ENCODE measurements around the gene SHF.

Gene SHF

DNA sequence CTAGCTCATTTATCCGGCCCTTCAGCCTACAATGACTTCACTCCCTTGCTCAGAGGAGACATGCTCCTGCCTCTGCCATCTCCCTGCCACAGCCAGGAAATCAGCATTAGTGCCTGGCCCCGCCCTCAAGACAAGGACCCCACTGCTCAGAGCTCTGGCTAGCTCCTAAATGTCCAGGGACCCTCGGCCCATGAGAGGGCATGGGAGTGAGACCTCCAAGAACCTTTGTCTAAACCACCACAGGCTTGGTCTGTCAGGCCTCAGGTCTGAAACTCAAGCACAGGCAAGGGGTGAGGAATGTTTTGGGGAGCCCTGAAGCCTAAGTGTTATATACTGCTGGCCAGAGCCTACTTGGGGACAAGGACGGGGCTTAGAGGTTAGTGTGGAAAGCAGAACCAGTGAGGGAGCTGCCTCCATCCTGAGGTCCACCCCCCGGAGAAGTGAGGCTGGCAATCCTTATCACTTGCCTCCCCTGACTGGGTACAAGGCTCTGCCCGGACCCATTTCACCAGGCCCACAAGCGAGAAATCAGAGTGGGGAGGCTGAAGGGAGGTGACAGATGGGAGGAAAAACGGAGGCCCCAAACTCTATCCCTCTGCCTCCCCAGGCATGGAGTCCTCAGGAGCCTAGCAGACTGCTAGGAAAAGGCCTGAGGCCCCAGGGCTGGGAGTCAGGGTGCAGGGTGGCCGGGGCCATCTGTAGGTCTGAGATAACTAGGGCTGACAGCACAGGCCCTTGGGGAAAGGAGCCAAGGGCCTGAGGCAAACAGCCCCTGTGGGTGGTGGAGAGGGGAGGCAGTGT is 18.8 kb downstream of the SHF start:
- FAIRE-seq, result no peak

DNA sequence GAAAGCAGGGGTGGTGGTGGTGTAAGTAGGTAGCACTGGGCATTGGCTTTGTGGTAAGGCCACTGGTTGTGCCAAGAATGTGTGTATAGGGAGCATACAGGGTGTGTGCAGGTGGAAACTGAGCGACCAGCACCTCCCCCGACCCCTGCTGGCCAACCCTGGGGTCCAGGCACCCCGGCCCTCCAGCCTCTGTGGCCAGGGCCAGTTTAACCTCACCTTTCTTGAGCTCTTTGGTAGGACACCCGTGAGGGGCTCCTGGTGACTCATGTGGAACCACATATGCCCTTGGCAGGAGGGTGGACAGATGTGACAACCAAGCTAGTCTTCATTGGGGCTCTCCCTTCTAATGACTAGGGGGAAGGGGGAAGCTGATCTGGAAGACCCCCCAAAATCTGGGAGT is 19.5 kb downstream of the SHF start:
- no peak for FAIRE-seq

DNA sequence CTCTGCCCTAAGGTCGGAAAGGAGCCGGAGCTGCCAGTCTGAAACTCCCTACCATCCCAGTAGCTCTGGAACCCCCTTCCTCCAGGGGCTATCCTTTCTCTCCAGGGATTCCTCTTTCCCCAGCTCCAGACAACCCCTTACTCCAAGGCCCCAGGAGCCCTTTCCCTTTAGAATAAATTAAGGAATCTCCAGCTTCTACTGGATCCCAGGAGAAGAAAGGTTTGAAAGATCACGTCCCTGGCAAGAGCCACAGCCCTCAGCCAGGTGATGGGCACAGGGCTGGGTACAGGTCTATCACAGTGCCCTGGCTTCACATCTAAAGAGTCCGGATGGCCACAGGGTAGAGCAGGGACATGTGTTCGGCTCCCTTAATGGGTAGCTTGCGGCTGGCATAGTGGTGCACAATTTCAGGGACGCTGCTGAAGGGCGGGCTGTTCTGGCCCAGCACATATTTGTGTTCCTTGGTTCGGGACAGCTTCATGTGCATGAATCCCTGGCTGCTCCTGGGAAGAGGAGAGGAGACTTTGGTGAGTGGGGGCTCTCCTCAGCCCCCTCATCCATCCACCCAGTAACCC is 20.0 kb downstream of the SHF start:
- FAIRE-seq, result no peak

DNA sequence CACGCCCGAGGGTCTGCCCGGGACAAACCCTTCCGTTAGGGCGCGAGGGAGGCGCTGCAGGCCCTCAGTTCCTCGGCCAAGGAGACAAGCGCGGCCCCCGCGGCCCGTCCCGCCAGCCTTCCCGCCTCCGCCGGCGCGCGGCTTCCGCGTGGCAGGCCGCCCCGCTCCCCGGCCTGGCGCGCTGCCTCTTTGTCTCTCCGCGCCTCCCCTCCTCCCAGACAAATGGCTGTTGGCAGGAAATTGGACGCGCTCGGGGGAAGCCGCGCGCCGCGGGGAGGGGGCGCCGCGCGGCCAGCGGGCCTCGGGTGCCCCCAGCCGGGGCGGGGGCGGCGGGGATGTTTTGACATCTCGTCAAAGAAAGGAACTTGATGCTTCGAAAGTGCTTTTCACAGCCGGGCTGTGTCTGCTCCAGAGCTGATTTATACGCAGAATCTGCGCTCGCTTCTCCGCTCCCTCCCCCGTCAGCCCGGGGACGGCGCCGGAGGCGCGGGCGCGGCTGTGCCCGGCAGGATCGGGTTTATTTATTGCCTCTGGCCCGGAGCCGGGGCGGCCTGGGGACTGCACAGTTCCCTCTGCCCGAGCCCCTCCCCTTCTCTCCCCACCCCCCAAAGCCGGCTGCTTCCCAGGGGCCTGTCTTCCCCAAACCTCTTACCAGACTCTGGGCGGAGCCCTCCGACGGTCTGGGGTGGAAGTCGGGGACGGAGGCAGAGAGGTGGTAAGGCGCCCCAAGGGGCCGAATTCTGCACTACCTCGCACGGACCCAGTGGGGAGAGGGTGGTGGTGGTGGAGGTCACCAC is 20.7 kb downstream of the SHF start:
- FAIRE-seq, result no peak

DNA sequence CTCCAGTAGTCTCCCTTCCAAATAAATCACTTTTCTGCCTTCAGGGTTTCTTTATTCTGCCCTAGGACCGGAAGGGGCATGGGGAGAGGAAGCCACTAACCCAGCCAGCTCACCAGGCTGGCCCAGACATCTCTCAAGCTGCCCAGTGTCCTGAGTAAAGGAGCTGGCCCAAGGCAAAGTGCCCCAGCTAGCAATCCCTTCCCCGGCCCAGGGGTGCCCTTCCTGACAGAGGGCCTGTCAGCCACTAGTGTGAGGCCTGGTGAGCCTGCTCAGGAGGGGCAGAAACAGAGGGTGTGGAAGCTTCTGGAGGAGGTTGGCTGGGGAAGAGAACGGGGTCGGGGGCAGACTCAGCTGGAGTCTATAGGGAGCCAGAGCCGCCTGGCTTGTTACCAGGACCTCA is 22.2 kb downstream of the SHF start:
- no peak for FAIRE-seq

DNA sequence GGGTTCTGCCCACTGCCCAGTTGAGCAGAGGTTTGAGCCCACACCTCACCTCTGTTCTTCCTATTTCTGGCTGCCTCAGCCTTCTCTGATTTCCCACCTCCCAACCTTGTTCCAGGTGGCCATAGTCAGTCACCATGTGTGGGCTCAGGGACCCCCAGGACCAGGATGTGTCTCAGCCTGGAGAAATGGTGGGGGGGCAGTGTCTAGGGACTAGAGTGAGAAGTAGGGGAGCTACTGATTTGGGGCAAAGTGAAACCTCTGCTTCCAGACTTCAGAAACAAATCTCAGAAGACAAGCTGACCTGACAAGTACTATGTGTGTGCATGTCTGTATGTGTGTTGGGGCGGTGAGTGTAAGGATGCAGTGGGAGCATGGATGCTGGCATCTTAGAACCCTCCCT is 22.9 kb downstream of the SHF start:
- no peak for FAIRE-seq

DNA sequence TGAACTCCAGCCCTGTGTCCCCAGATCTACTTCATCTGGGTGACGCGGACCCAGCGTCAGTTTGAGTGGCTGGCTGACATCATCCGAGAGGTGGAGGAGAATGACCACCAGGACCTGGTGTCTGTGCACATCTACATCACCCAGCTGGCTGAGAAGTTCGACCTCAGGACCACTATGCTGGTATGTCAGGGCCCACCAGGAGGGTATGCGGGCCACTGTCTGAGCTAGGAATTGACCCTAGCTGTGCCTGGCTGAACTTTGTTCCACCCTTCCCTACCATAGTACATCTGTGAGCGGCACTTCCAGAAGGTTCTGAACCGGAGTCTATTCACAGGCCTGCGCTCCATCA is 24.3 kb downstream of the SHF start:
- no peak for FAIRE-seq

DNA sequence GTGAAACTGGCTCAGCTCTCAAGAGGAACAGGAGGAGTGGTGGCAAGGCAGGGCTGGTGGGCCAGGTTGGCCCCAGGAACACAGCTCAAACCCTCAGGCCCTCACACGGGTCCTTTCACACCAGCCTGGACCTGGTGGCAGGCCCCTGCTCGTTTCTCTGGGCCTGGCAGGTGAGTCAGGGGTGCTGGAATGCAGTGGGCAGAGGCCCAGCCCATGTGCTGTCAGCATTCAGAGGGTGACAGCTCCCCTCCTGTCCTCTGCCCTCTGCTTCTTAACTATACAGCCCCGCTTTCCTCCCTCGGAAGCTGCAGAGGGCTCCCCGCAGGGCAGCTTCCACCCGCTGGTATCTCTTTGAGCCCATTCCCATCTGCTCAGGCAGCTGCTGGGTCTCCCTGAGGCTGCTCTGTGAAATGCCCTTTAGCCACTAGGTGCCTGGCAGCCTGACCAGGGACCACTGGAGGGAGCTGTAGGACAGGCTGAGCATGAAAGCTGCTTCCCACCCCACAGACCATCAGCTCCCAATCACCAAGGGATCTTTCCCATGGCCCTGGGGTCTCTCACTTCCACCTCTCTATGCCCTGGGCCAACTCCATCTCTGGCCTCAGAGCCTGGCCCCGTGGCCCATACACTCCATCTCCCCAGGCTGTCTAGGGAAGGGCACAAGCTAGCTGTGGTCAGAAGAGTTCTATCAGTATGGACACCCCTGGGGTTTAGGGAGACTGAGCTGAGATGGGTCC is 24.8 kb downstream of the SHF start:
- no peak for FAIRE-seq

DNA sequence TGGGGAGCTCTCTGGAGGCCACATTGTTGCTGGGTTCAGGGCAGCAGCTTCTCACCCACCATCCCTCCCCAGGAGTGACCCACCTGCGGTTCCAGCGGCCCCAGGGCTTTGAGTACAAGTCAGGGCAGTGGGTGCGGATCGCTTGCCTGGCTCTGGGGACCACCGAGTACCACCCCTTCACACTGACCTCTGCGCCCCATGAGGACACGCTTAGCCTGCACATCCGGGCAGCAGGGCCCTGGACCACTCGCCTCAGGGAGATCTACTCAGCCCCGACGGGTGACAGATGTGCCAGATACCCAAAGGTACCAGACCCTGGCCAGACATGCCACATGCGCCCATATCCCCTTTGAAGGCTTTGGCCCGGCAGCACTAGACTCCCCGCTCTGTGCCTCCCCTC is 26.1 kb downstream of the SHF start:
- no peak for FAIRE-seq

DNA sequence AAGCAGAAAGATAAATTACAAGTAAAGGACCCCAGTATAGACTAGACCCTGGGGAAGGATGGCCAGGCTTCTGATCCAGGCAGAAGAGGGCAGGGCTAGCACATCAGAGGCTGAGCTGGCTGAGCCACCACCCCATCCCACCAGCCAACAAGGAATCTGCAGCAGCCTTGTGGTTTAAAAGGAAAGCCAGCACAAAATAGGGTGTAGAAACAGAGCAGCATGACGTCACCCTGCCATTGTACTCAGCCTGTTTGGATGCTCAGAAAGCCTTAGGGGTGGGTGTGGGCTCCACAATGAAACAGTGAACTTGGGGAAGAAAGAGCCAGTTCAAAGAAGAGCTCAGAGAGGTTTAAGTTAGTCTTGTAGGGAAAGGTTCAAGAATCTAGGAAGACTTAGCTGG is 29.8 kb downstream of the SHF start:
- FAIRE-seq, result no peak

DNA sequence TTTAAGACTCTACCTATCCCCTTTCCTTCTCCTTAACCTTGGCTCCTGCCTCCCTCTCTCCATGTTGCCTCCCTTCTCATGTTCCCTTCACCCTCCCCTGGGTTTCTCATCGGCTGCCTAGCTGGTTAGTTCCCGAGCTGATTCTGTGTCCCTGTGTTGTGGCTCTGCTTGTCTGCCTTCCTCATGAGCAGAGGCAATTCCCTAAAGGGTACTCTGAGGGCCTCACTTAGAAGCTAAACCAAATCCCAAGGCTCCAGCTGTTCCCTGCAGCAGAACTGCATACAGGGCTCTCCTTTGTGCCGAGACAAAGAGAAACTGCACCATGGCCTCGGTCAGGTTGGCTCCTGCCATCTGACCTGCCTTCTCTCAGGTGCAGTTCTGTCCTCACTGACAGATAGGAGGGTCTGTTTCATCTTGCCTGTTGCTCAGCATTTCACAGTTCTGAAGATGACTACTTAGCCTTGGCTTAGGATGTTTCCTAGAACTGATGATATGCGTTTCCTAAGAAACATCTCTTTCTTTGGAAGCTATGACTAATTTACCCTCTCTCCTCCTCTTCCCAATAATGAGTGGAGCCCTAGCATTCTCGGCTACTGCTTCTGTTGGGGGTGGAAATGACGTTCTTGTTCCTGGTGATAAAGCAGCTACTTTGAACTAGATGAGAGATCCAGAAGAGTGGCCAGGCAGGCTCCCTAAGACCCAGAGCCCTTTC is 30.9 kb downstream of the SHF start:
- FAIRE-seq, result no peak

DNA sequence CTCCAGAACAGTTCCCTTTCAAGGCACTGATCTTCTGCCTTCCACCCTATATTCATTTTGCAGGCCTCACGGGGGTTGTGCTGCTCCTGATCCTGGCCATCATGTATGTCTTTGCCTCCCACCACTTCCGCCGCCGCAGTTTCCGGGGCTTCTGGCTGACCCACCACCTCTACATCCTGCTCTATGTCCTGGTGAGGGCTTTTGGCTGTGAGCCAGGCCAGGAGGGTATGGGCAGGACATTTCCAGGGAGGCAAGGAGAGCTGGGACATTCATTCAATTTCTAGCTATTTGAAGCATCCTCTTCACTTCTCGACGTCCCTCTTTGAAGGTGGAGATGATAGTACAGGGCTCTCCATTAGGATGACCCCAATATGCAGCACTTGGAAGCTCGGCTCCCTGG is 32.0 kb downstream of the SHF start:
- FAIRE-seq, result no peak

DNA sequence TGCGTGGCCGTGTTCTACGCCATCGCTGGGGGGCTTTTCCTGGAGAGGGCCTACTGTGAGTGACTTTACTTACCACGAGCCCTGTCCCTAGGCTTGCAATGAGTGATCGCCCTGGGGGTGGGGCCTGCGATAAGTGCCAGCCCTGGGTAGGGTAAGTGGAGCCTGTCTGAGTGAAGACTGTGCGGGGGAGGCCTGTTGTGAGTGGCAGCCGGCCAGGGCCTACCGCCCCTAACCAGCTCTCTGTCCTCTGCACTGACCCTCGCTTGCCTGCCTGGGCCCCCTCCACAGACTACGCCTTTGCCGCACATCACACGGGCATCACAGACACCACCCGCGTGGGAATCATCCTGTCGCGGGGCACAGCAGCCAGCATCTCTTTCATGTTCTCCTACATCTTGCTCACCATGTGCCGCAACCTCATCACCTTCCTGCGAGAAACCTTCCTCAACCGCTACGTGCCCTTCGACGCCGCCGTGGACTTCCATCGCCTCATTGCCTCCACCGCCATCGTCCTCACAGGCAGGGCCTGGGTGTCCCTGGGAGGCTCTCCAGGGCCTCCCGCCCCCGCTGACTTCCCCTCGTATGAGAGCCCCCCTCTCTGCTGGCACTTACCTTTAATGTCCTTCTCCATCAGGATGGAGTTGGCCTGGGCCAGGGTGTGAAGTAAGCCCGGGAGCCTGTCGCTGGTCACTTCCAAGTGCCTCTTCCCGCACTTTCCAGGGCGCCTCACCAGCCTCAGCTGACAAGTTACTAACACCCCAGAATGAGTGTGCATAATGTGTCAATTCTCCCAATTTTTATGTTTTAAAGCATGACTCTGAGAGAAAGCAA is 35.6 kb downstream of the SHF start:
- FAIRE-seq, result no peak

DNA sequence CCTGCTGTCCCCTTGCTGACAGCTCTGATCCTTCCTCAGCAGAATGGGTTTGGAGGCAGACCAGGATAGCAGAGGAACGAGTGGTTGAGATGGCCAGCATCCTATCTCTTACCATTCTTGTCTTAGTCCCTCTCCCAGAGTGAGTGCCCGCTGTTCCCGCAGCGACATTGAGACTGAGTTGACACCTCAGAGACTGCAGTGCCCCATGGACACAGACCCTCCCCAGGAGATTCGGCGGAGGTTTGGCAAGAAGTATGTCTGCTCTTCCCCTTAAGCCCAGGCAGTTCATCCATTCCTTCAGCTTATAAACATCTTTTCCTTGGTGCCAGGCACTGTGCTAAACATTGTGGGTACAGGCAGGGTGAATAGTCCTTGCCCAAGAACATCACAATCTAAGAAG is 36.8 kb downstream of the SHF start:
- FAIRE-seq, result no peak

DNA sequence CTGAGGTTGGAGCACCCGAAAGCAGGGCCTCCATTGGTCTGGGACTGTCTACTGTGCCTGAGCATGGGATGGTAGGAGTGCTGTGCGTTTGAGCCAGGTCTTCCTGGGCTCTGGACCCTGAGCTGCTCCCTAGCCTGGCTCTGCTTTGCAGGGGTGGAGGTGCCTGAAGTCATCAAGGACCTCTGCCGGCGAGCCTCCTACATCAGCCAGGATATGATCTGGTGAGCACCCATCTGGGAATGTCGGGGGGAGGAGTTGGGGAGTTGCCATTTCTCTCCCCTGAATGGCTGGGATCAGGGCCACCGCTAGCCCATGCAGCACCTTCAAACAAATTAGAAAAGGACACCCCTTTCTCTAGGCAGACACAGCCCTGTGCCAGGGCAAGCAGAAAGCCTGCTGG is 37.3 kb downstream of the SHF start:
- FAIRE-seq, result no peak

DNA sequence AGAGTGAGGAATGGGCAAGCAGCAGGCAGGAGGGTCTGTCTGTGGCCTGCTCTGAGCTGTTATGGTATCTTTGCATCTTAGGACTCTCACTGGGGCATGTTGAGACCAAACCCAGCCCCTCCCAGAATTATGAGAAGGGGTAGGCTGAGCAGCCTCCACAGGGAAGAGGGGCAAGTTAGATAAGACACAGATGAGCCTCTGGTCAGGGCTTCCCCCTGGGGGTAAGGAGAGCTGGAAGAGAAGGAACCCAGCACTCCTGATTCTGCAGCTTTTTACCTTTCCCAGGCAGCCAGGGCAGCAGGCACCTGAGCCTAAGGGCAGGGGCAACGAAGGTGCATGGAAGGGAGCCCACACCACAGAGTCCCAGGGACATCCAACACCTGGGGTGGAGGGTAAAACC is 38.7 kb downstream of the SHF start:
- no peak for FAIRE-seq

DNA sequence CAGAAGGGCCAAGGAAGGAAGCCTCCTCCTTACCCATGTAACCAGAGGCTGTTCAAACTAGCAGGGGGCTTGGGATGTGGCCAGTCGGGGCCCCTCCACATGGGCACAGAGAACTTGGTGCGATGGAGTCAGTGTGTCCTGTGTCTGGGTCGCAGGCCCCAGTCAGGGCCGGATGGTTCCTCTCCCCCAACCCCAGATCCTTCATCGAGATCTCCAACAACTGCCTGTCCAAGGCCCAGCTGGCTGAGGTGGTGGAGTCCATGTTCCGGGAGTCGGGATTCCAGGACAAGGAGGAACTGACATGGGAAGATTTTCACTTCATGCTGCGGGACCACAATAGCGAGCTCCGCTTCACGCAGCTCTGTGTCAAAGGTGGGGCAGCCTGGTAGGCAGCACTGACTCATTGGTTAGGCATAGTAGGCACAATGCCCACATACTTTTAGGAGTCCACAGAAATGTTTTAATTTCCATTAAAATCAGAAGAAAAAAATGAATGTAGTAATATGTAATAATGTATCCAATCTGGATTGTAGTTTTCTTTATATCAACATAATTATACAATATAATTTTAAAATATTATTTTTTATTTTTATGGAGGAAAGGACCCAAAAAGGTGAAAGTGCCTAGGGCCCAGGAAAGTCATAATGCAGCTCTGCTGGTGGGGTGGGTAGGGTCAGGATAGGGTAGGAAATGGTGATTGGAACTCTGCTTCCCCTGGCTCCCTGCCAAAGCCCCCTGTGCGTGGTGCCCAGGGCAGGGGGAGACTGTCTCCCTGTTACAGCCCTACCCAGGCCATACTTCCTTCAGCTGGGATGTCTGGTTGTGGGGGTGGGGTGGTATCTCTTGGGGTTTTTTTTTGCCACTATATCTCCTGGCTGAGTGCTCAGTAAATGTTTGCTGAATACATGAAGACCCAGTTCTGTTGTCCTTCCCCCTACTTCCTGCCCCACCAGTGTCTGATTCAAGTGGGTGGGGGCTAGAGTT is 39.4 kb downstream of the SHF start:
- no peak for FAIRE-seq

DNA sequence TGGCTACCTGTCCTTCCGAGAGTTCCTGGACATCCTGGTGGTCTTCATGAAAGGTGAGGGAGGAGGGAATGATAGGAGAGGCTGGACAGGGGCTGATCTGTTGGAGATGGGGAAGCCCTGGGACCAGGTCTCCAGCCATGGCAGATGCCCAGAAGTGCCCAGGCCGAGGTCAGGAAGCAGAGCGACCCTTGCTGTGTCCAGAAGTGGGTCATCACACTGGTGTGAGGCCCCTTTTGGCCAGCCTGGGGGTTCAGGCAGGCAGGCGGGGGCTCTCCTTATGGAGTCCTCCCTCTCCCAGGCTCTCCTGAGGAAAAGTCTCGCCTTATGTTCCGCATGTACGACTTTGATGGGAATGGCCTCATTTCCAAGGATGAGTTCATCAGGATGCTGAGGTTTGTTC is 40.2 kb downstream of the SHF start:
- no peak for FAIRE-seq

DNA sequence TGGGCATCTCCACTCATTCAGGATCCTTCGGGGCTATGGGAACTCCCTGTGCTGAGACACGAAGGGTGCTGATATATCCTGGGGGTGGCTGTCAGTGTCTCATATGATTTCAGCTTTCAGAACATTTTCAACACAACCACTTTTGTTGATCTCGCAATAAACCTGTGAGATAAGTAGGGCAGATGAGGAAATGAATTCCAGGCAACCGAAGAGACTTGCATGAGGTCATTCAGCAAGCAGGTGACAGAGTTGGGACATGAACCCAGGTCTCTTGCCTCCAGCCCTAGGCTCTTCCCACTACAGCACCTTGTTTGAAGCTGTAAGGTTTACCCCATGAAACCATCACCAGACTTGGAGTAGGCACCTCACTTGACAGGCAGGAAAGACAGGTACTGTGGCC is 41.4 kb downstream of the SHF start:
- peak; percentile 24 for FAIRE-seq

DNA sequence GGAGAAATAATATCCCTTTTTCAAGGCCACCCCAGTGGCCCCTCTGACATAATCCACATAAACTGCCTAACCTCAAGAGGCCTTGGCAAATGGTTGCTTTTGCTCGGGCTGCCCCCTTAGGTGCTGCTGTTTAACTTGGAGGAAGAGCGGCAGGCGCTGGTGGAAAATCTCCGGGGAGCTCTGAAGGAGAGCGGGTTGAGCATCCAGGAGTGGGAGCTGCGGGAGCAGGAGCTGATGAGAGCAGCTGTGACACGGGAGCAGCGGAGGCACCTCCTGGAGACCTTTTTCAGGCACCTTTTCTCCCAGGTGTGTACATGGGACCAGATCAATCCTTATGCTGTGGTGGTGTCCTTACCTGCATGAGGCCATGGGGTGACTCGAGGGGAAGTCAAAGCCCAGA is 43.0 kb downstream of the SHF start:
- no peak for FAIRE-seq

DNA sequence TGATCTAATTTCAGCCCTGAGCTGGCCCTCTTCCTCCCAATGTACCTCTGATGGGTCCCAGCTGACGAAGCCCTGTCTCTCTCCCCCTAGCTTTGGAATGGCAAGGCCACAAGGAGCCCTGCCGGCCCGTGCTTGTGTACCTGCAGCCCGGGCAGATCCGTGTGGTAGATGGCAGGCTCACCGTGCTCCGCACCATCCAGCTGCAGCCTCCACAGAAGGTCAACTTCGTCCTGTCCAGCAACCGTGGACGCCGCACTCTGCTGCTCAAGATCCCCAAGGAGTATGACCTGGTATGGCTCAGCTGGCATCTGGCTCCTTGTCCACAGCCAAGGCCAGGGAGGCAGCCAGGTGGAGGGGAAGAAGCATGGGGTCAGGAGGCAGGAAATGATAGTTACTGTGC is 43.8 kb downstream of the SHF start:
- FAIRE-seq, result no peak
